Panc1 (cell line): ENCODE data around the gene STAB2.

Source experiments
- POLR2AphosphoS5 ChIP-seq: IDR thresholded peaks from 2 replicates; pipeline ENCODE4 v1.6.1; 2012; ENCODE audit warnings: mild to moderate bottlenecking, low read depth, low read length, moderate library complexity
- REST ChIP-seq, 2 experiments: IDR thresholded peaks; 2 replicates each; pipeline ENCODE4 v1.6.1; 2011 to 2012; ENCODE audit warnings: low read depth in 2 of 2, control low read depth in 1 of 2, low read length in 1 of 2, mild to moderate bottlenecking in 1 of 2, moderate library complexity in 1 of 2; ENCODE audit not compliant: insufficient read depth in 1 of 2
- SIN3A ChIP-seq: IDR thresholded peaks from 2 replicates; pipeline ENCODE4 v1.6.1; 2012; ENCODE audit warnings: low read depth, mild to moderate bottlenecking, low read length, moderate library complexity, borderline replicate concordance; ENCODE audit not compliant: insufficient read depth
- TF ChIP-seq, protein P1 (sequence below): fragments of 450-650 bp; IDR thresholded peaks from 2 replicates; pipeline ENCODE4 v1.5.1; 2017; ENCODE audit warnings: mild to moderate bottlenecking

DNA sequence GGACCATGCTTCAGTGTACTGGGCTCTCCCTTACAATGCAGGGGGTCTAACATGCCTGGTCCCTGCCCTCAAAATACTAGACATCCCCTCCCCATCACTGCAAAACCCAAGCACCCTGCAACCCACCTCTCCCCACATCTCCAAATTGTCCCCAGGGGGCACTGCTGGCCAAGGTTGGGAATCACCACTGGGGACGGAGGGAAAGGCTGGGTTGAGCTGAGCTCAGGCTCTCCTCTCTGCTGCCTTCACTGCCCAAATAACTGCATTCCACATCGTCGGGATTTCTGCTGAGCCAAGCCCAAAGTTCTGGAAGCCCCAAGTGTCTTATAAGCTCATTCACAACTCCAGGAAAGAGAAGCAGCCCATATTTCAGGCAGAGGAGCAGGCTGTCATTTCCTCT is 184.4 kb downstream of the STAB2 start:
- TF ChIP-seq, protein P1, sequence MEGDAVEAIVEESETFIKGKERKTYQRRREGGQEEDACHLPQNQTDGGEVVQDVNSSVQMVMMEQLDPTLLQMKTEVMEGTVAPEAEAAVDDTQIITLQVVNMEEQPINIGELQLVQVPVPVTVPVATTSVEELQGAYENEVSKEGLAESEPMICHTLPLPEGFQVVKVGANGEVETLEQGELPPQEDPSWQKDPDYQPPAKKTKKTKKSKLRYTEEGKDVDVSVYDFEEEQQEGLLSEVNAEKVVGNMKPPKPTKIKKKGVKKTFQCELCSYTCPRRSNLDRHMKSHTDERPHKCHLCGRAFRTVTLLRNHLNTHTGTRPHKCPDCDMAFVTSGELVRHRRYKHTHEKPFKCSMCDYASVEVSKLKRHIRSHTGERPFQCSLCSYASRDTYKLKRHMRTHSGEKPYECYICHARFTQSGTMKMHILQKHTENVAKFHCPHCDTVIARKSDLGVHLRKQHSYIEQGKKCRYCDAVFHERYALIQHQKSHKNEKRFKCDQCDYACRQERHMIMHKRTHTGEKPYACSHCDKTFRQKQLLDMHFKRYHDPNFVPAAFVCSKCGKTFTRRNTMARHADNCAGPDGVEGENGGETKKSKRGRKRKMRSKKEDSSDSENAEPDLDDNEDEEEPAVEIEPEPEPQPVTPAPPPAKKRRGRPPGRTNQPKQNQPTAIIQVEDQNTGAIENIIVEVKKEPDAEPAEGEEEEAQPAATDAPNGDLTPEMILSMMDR, result peak; percentile 59; the same call in 1 of the 2 replicates
- no peak for TF ChIP-seq SIN3A
- TF ChIP-seq POLR2AphosphoS5, result no peak
- TF ChIP-seq REST (IDR thresholded peaks at IDR 0.05; ENCODE audit: insufficient read depth in 1 of 2, low read depth in 2 of 2, low read length in 1 of 2), result no peak
